AG20443 (cell line): ENCODE measurements around the gene TREML1.

Experiments used
- DNase-seq: peaks from one replicate; pipeline ENCODE4 v3.0.0; 2012; ENCODE audit warnings: low spot score, mixed read lengths

The TREML1 gene

DNA sequence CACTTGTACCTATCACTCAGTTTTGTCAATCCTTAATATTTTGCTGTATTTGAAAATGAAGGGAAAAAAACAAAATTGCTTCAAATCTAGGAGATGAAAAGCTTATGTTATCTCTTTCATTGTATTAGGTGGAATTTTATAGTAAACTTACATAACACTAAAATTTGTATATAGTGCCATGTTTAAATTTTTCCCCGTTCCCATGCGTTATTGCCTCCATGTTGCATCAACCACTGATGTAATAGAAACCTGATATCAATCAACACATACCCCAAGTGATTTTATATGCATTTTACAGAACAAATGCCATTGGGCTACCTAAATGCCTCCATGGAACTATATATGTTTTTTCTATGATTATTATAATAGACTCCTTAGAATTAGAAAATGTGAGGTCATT is 23.5 kb upstream of the TREML1 start:
- DNase-seq, result no peak

GRCh38 chr6:41177287-41177686 is 23.1 kb upstream of the TREML1 start:
- no peak for DNase-seq

GRCh38 chr6:41176189-41176588 is 22.0 kb upstream of the TREML1 start:
- no peak for DNase-seq

DNA sequence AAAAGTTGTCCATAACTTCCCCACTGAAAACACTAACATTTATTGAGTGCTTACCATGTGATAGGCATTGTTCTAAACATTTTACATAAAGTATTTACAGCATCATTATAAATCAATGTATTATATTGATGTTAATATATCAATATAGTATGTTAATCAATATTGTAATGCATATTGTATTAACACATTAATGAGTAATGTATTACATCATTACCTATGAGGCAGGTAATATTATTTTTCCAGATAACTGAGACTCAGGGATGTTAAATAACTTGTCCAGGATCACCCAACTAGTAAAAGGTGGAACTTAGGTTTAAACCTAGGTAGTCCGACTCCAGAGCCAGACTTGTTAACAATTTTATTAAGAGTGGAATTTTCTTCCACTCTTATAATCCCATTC is 20.9 kb upstream of the TREML1 start:
- DNase-seq, result no peak

DNA sequence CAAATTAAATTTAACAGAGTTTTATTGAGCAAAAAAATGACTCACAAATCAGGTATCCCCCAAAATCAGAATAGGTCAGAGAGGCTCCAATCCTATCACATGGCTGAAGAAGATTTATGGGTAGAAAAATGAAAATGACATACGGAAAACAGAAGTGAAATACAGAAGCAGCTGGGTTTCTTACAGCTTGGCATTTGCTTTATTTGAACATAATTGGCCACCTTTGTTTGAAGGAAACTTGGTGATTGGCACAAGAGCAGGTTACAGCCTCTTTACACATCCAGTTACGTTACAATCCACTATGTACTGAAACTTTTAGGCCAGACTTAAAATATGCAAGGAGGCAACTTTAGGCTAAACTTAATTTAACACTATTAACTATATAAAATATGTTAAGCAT is 20.5 kb upstream of the TREML1 start:
- DNase-seq, result no peak

DNA sequence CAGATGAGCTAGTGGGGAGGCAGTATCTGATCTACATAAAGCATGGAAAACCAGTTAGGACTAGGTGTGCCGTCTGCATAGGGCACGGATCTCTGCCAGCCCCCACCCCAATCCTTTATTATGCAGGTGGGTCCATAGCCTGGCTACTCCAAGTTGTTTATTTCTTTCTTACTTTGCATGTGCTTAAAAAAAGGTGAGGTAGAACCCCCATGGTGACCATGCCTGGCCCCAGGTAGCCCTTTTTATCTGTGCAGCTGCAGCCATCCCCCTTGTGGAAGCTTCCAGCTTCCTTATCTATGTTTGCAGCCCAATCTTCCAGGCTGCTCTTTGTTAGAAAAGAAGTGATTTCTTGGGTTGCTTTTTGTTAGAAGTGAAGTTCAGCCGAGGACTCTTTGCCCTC is 17.8 kb upstream of the TREML1 start:
- no peak for DNase-seq

GRCh38 chr6:41170547-41171160 is 16.5 kb upstream of the TREML1 start:
- DNase-seq, result no peak

DNA sequence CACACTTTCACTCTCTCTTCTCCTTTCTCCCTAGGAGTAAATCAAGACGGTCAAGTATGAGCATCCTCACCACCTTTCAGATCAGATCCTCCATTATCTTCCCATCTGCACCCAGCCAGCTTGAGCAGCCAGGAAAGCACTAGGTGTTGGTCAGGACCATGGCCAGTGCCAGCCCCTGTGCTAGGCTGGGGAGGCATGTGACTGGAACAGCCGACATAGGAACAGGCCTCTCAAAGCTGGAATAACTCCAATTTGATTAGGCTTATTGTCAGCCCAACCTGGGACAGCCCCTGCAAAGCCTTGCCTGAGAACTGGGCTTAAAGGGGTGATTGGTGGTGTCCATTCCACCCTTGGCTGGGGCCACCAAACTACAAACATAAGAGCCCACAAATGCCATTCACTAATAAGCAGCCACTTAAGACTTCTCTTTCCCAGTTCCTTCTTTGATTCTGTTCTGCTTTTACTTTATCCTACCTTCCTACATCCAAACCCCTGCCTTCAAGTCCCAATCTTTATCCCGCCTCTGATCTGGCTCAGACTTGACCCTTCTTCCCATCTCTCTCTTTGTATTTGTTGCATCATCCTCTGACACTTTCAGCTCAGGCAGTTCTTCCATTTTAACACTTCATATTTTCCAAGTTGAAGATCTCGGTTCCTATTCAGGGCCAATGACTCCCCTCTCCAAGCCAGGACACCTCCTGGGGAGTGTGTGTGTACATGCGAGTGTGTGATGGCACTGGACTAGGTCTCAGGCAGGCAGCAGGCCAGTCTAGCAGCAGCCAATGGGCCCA is 13.2 kb upstream of the TREML1 start:
- peak; percentile 34 for DNase-seq

GRCh38 chr6:41164551-41165120 is 10.5 kb upstream of the TREML1 start:
- no peak for DNase-seq

GRCh38 chr6:41163419-41163717 is 9.2 kb upstream of the TREML1 start:
- no peak for DNase-seq

DNA sequence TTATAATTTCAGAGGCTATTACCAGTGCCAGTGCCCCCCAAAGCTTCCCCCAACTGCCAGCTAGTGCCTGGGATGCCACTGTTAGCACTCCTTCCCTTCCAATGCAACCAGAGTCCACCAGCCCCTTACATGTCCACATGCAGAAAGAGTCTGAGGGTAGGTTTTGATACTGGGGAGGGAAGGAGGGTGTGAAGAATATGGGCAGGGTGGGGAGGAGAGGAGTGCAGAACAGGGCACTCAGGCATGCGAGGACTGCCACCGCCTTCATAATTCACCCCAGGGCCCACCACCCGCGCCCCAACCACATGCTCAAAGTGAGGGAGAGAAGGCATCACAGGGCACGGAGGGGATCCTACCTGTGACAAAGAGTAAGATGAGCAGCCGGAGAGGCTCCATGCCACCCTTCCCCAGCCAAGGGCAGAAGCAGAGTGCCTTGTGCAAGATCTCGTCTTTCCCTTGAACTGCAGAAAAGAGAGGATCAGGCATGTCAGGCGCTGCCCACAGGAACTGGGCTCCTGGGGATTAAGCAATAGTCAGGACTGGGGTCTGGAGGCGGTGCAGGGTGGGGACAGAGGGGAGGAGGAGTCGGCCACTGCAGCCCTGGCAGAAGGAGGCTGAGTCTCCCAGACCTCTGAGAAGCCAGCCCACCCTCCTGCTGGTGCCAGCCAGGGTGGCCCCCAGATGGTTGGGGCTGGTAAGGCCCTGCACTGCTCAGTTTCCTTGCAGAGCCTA is 8.7 kb upstream of the TREML1 start, which contains the start of gene TREM2:
TSS of gene TREM2 (minus strand) at position 430 of the 732 bp plus-strand sequence. CDS start at position 396, 34 bp downstream.
- DNase-seq, result no peak

DNA sequence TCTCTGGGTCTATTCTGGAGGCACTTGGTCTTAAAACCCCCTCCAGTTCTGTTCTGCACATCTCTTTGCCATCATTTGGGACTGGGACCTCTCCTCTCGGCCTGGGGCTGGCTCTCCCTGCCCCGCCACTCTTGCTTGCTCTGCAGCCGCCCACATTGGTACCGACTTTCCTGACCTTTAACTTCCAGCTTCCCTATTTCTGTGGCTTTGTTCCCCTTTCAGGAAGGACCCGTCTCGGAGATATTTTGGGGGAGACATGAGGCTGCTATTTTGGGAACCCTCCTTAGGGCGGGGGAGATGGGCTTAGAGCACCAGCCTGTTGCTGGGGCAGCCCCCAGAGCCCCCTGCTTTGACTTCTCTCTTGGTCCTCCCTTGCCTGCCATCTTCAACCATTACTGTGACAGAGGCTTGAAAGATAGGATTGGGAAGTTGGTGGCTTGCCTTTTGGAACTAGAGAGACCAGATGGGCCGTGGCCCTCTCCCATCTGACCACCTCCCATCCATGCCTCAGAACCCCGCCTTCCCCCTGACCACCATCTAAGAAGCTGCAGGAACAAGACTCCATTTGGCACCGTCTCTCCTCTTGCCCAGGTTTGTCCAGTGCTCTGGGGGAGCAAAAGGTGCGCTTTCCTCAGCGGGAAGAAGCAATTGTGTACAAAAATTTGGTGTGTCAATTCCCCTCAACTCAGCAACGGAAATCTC is 7.9 kb upstream of the TREML1 start:
- no peak for DNase-seq

- DNase-seq, result no peak
Observed at GRCh38 chr6:41161380-41161779, 7.2 kb upstream of the TREML1 start.

- no peak for DNase-seq
Observed at GRCh38 chr6:41160933-41161332, 6.8 kb upstream of the TREML1 start.

DNA sequence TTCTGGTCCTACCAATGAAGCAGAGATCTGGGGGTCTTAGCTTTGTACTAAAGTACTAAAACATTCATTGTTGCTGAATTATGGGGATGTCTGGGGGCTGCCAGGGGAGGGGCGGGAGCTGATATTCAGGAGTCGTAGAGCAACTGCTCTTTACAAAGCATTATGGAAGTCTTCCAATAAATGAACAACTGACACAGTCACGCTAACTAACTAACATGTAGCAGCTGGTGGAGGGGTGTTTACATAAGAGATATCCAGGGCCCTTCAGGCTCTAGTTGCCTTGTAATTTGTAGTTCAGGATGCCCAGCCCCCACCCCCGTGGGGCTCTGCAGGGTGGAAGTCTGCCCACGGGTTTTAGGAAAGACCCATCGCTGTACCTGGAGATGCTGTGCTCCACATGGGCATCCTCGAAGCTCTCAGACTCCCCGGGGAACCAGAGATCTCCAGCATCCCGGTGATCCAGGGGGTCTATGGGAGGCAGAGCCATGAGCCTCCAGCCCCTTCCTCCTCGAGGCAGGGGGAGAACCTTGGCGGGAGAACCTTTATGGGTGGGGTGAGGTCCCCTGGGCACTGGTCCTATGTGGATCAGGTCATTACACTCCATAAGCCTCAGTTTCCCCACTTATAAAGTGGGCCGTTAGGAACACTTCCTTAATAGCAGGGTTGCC is 5.4 kb upstream of the TREML1 start:
- DNase-seq, result no peak

DNA sequence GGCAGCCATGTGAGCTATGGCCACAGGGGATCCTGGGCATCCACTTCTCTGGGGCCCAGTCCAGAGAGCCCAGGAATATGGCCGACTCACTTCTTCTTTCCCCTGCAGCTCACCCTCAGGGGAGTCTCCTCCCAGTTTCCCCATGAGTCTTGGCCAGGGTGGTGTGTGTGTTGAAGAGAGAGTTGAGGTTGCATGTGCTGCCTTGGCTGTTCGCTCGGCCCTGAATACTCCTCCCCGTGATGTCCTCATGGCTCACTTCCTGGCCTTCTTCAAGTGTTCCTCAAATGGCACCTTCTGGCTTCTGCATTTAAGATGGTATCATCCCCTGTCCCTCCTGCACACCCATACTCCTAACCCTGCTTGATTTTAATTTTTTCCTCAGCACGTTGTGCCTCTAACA is 3.2 kb upstream of the TREML1 start:
- DNase-seq, result no peak

GRCh38 chr6:41156771-41157170 is 2.6 kb upstream of the TREML1 start:
- DNase-seq, result no peak

GRCh38 chr6:41156001-41156400 is 1.9 kb upstream of the TREML1 start:
- no peak for DNase-seq

- DNase-seq, result no peak
Observed at GRCh38 chr6:41155132-41155805, 1.1 kb upstream of the TREML1 start.

DNA sequence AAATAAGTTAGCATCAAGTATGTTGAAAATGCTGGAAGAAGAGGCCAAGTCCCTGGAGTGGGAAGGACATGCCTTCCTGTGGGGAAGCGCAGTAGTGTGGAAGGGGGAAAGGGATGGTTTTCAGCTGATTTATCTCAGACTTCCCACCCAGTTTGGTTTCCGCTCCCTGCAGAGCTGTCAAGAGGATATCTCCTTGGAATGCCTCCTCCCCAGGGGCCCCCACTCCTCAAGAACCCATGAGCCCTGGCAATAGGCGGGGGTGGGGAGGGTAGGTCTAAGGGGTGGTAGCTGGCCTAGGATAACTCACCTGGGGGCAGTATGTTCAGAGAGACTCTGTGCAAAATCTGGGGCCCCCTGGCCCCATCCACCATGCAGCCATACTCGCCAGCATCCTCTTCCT is 696 bp downstream of the TREML1 start:
- DNase-seq, result no peak

DNA sequence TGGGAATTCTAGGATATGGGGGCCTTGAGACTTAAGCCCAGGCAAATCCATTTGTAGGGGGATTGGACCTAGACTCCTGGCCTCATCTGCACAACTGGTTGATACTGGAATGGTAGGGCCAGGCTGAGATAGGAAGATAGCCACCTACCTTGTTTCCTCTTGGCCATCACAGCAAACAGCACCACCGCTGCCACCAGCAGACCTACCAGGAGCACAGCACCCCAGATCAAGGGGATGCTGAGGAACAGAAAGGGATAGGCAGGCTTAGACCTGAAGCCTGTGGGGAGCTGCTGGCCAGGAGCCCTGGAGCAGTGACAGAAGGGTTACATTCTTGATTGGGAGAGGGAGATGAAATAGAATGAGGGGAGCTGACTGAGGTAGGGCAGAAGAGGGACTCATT is 3.5 kb downstream of the TREML1 start:
- no peak for DNase-seq
